Mesendoderm (in vitro differentiated cells): Measurements from ENCODE around the gene LIF.
"Not testable (repeated sequence)": the region's sequence is repeated elsewhere in the genome, so short reads cannot be mapped to it uniquely, and the experiment has no call there.

Experiments used
- DNase-seq: peaks from one replicate; pipeline ENCODE4 v3.0.0; 2013
- H2AK5ac ChIP-seq: 2 replicates; pipeline ENCODE4 v1.6.1; 2013; ENCODE audit warnings: low read length, inconsistent platforms
- H2BK120ac ChIP-seq: 2 replicates; pipeline ENCODE4 v1.6.1; 2013; ENCODE audit warnings: low read depth, mild to moderate bottlenecking, low read length, moderate library complexity, mixed read lengths
- H2BK15ac ChIP-seq: replicated peaks from 2 replicates; pipeline ENCODE4 v1.6.1; 2013; ENCODE audit warnings: low read depth, mild to moderate bottlenecking, moderate library complexity
- H2BK5ac ChIP-seq: 2 replicates; pipeline ENCODE4 v1.6.1; 2013; ENCODE audit warnings: low read length, inconsistent platforms
- H3K18ac ChIP-seq: 2 replicates; pipeline ENCODE4 v1.6.1; 2013; ENCODE audit warnings: mild to moderate bottlenecking, low read length, mixed read lengths
- H3K23ac ChIP-seq: one replicate; pipeline ENCODE4 v1.6.1; 2013; ENCODE audit warnings: low read length
- H3K27ac ChIP-seq: 2 replicates; pipeline ENCODE4 v1.5.1; 2013; ENCODE audit warnings: low read depth, mild to moderate bottlenecking, inconsistent platforms, low read length, moderate library complexity
- H3K27me3 ChIP-seq: 2 replicates; pipeline ENCODE4 v1.6.1; 2013; ENCODE audit warnings: low read length, control low read depth, mild to moderate bottlenecking, inconsistent platforms; ENCODE audit not compliant: insufficient read depth, poor library complexity
- H3K36me3 ChIP-seq: 2 replicates; pipeline ENCODE4 v1.6.1; 2013; ENCODE audit warnings: low read length, inconsistent platforms; ENCODE audit not compliant: control insufficient read depth, insufficient read depth
- H3K4ac ChIP-seq: one replicate; pipeline ENCODE4 v1.6.1; 2013; ENCODE audit warnings: low read depth, mild to moderate bottlenecking, low read length, moderate library complexity
- H3K4me1 ChIP-seq: 2 replicates; pipeline ENCODE4 v1.6.1; 2013; ENCODE audit warnings: low read depth, low read length, inconsistent platforms; ENCODE audit not compliant: control insufficient read depth
- H3K4me2 ChIP-seq: 2 replicates; pipeline ENCODE4 v1.6.1; 2013; ENCODE audit warnings: low read length
- H3K4me3 ChIP-seq: 2 replicates; pipeline ENCODE4 v1.5.1; 2013; ENCODE audit warnings: mild to moderate bottlenecking, low read length
- H3K56ac ChIP-seq: one replicate; pipeline ENCODE4 v1.6.1; 2013; ENCODE audit warnings: low read length
- H3K79me1 ChIP-seq: 2 replicates; pipeline ENCODE4 v1.6.1; 2013; ENCODE audit warnings: low read length, inconsistent platforms
- H3K79me2 ChIP-seq: 2 replicates; pipeline ENCODE4 v1.6.1; 2013; ENCODE audit warnings: mild to moderate bottlenecking, low read length; ENCODE audit not compliant: control insufficient read depth, insufficient read depth
- H3K9ac ChIP-seq: 2 replicates; pipeline ENCODE4 v1.6.1; 2013; ENCODE audit warnings: low read length, inconsistent platforms
- H4K5ac ChIP-seq: one replicate; pipeline ENCODE4 v1.6.1; 2013; ENCODE audit warnings: low read length
- H4K8ac ChIP-seq: one replicate; pipeline ENCODE4 v1.6.1; 2013; ENCODE audit warnings: low read depth, mild to moderate bottlenecking, control low read depth, low read length, moderate library complexity
- WGBS: extraction: QIAGEN DNeasy Blood & Tissue Kit; methylation state at CpG from one replicate; pipeline ENCODE4 v1.1.7; 2013; ENCODE audit warnings: low lambda C conversion rate, missing lambda C conversion rate; ENCODE audit not compliant: insufficient coverage; ENCODE audit errors: extremely low coverage; 5-methylcytosine and 5-hydroxymethylcytosine counted together

LIF gene

DNA sequence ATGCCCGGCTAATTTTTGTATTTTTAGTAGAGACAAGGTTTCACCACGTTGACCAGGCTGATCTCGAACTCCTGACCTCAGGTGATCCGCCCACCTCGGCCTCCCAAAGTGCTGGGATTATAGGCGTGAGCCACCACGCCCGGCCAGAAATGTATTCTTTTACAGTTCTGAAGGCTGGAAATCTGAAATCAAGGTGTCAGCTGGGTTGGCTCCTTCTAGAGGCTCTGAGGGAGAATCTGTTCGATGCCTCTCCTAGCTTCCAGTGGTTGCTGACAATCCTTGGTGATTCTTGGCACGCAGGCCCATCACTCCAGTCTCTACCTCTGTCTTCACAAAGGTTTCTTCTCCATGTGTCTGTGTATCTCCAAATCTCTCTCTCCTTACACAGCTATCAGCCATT is 45.7 kb downstream of the LIF start:
- H4K5ac ChIP-seq, H3K4me1 ChIP-seq, H2BK5ac ChIP-seq, H3K4me2 ChIP-seq, H3K79me1 ChIP-seq, H3K4ac ChIP-seq, H2BK120ac ChIP-seq, H2AK5ac ChIP-seq, H2BK15ac ChIP-seq, H3K36me3 ChIP-seq, H3K23ac ChIP-seq, H3K9ac ChIP-seq, H3K27ac ChIP-seq, DNase-seq, H3K27me3 ChIP-seq, H4K8ac ChIP-seq, H3K56ac ChIP-seq, H3K79me2 ChIP-seq, H3K4me3 ChIP-seq, H3K18ac ChIP-seq: not testable (repeated sequence)
- WGBS: no CpG with 5 or more reads among the region's 10 CpGs

GRCh38 chr22:30198921-30199320 is 47.6 kb downstream of the LIF start:
- Histone ChIP-seq H3K18ac (no peak overlapping the region), H3K23ac (no peak overlapping the region), H3K79me2 (no peaks in the 10 kb centered on the region), H3K4me1 (peaks cover 6% of the 10 kb centered on the region), H3K4ac (no peak overlapping the region), H2BK15ac (no peak overlapping the region), H3K36me3 (no peaks in the 10 kb centered on the region), H3K27me3 (no peaks in the 10 kb centered on the region), H3K4me2 (no peak overlapping the region), H3K9ac (no peak overlapping the region), H3K27ac (no peak overlapping the region), H3K4me3 (no peak overlapping the region), H2AK5ac (no peak overlapping the region), H3K79me1 (no peaks in the 10 kb centered on the region), H3K56ac (no peak overlapping the region), H2BK120ac (no peak overlapping the region), H2BK5ac (no peak overlapping the region), H4K5ac (no peak overlapping the region), H4K8ac (no peak overlapping the region)
- WGBS: no CpG with 5 or more reads among the region's 4 CpGs
- DNase-seq: no peak

DNA sequence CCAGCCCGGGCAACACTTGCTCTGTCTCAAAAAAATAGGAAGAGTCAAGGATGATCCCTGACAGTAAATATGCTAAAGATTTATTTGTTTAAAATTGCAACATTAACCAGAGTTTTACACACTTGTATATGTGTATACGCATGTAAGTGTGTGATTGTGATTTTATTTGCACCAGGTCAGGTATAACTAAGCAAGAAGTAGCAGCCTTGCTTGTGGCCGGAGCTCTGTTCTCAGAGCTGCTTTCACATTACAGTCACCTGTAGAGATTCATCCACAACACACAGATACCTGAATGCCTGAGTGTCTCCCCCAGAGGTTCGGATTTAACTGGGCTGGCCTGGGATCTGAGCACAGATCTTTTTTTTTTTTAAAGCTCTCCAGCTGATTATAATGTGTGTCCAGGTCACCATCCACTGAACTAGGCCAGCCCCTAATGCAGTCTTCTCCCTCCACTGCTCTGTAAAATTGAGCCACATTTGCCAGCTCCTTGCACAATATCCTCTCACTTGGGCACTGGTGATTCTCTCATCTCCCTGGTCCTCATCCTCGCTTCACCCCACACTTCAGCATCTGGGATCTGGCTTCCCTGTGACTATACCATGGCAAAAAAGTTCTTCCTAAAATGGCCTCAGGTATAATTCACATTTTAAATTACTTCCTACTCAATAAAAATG is 48.3 kb downstream of the LIF start:
- H3K18ac ChIP-seq: no peak overlapping the region
- no peak overlapping the region for H2AK5ac ChIP-seq
- no peak overlapping the region for H3K23ac ChIP-seq
- H4K5ac ChIP-seq: no peak overlapping the region
- no peak overlapping the region for H3K4ac ChIP-seq
- H3K36me3 ChIP-seq: no peaks in the 10 kb centered on the region
- no peak overlapping the region for H3K4me2 ChIP-seq
- H3K9ac ChIP-seq: no peak overlapping the region
- H3K56ac ChIP-seq: no peak overlapping the region
- H3K4me1 ChIP-seq: peaks cover 6% of the 10 kb centered on the region
- H3K79me2 ChIP-seq: no peaks in the 10 kb centered on the region
- WGBS: no CpG with 5 or more reads among the region's 5 CpGs
- no peak overlapping the region for H2BK15ac ChIP-seq
- no peak overlapping the region for H2BK120ac ChIP-seq
- no peak overlapping the region for H3K4me3 ChIP-seq
- H4K8ac ChIP-seq: no peak overlapping the region
- no peak overlapping the region for H3K27ac ChIP-seq
- H2BK5ac ChIP-seq: no peak overlapping the region
- no peak for DNase-seq
- no peaks in the 10 kb centered on the region for H3K79me1 ChIP-seq
- H3K27me3 ChIP-seq: no peaks in the 10 kb centered on the region

- Histone ChIP-seq H2AK5ac (no peak overlapping the region), H3K18ac (no peak overlapping the region), H3K79me1 (no peaks in the 10 kb centered on the region), H4K8ac (no peak overlapping the region), H3K4me2 (no peak overlapping the region), H3K9ac (no peak overlapping the region), H2BK120ac (peak overlapping the region; percentile 82), H3K56ac (no peak overlapping the region), H3K4me3 (no peak overlapping the region), H4K5ac (no peak overlapping the region), H3K4me1 (peaks cover 6% of the 10 kb centered on the region), H3K27ac (peak overlapping the region; percentile 63), H3K23ac (no peak overlapping the region), H3K36me3 (no peaks in the 10 kb centered on the region), H2BK5ac (no peak overlapping the region), H2BK15ac (peak overlapping the region; percentile 8), H3K27me3 (no peaks in the 10 kb centered on the region), H3K4ac (no peak overlapping the region), H3K79me2 (no peaks in the 10 kb centered on the region)
- DNase-seq: no peak
These were observed 49.2 kb downstream of the LIF start for GRCh38 chr22:30197389-30197788.

- peak overlapping the region; percentile 8 for H2BK15ac ChIP-seq
- no CpG with 5 or more reads among the region's 2 CpGs for WGBS
- H3K79me2 ChIP-seq: no peaks in the 10 kb centered on the region
- H3K4me1 ChIP-seq: peaks cover 6% of the 10 kb centered on the region
- H3K4me3 ChIP-seq: no peak overlapping the region
- H3K79me1 ChIP-seq: no peaks in the 10 kb centered on the region
- peak overlapping the region; percentile 28 for H3K56ac ChIP-seq
- no peak overlapping the region for H3K4me2 ChIP-seq
- no peak overlapping the region for H2BK5ac ChIP-seq
- H2BK120ac ChIP-seq: peak overlapping the region; percentile 82
- H3K27me3 ChIP-seq: no peaks in the 10 kb centered on the region
- H3K23ac ChIP-seq: no peak overlapping the region
- peak overlapping the region; percentile 70 for H3K27ac ChIP-seq
- H3K36me3 ChIP-seq: no peaks in the 10 kb centered on the region
- no peak overlapping the region for H3K4ac ChIP-seq
- H3K18ac ChIP-seq: peak overlapping the region; percentile 65
- H3K9ac ChIP-seq: no peak overlapping the region
- H4K5ac ChIP-seq: no peak overlapping the region
- no peak for DNase-seq
- no peak overlapping the region for H4K8ac ChIP-seq
- no peak overlapping the region for H2AK5ac ChIP-seq
These were observed 49.7 kb downstream of the LIF start for GRCh38 chr22:30196880-30197336.
